Stimulated activated naive B cell treated with anti-CD40 and anti-IgM and Interleukin-4, amounts not matched to agents 10 μg/mL and 1 μg/mL and 100 μg/mL, for 72 hours (primary cell): ENCODE measurements around the gene PIGM.

Experiments
- ATAC-seq, 2 donors: fragments of 150-1000 bp; cut with Tn5 transposase; replicated peaks; 2 replicates each; pipeline ENCODE4 v1.10.0; 2021; ENCODE audit warnings: moderate library complexity in 1 of 2
- DNase-seq: peaks from one replicate; pipeline ENCODE4 v3.0.0; 2021
- H3K27ac Mint-ChIP-seq: one replicate; pipeline ENCODE4 v1.8.0; 2022; ENCODE audit warnings: mild to moderate bottlenecking, mixed read lengths
- H3K27me3 Mint-ChIP-seq, 2 donors: one replicate each; pipeline ENCODE4 v1.8.0; 2022; ENCODE audit warnings: mixed read lengths in 2 of 2
- H3K36me3 Mint-ChIP-seq, 2 donors: one replicate each; pipeline ENCODE4 v1.8.0; 2022; ENCODE audit warnings: mixed read lengths in 2 of 2, mild to moderate bottlenecking in 1 of 2
- H3K4me1 Mint-ChIP-seq, 2 donors: one replicate each; pipeline ENCODE4 v1.8.0; 2022; ENCODE audit warnings: mixed read lengths in 2 of 2, mild to moderate bottlenecking in 1 of 2
- H3K4me3 Mint-ChIP-seq, 2 donors: one replicate each; pipeline ENCODE4 v1.8.0; 2022; ENCODE audit warnings: mild to moderate bottlenecking in 2 of 2, mixed read lengths in 2 of 2, moderate library complexity in 1 of 2
- H3K9me3 Mint-ChIP-seq, 2 donors: one replicate each; pipeline ENCODE4 v1.8.0; 2022; ENCODE audit warnings: mixed read lengths in 2 of 2, mild to moderate bottlenecking in 1 of 2

The PIGM gene

GRCh38 chr1:160021376-160022074, 10.3 kb downstream of the PIGM start:
- Mint-ChIP-seq H3K27ac (no peak overlapping the region), H3K4me1 (no peaks in the 10 kb centered on the region), H3K4me3 (no peak overlapping the region), H3K9me3 (no peaks in the 10 kb centered on the region), H3K36me3 (no peaks in the 10 kb centered on the region), H3K27me3 (peaks cover 19 to 21% of the 10 kb centered on the region in 2 donors)
- no peak for ATAC-seq
- DNase-seq, result no peak

GRCh38 chr1:160020196-160020595, 11.6 kb downstream of the PIGM start:
- no peak for ATAC-seq
- H3K27ac Mint-ChIP-seq, result no peak overlapping the region

GRCh38 chr1:160018900-160019299, 12.9 kb downstream of the PIGM start:
- Mint-ChIP-seq H3K27me3 (peaks cover 19 to 29% of the 10 kb centered on the region in 2 donors), H3K27ac (no peak overlapping the region), H3K4me3 (no peak overlapping the region), H3K4me1 (no peaks in the 10 kb centered on the region), H3K36me3 (no peaks in the 10 kb centered on the region), H3K9me3 (no peaks in the 10 kb centered on the region)
- DNase-seq, result no peak
- no peak for ATAC-seq

More at GRCh38 chr1:160020196-160020595, 11.6 kb downstream of the PIGM start:
- H3K9me3 Mint-ChIP-seq, result no peaks in the 10 kb centered on the region
- no peak for DNase-seq
- H3K4me3 Mint-ChIP-seq, result no peak overlapping the region
- no peaks in the 10 kb centered on the region for H3K36me3 Mint-ChIP-seq
- peaks cover 19 to 21% of the 10 kb centered on the region in 2 donors for H3K27me3 Mint-ChIP-seq
- no peaks in the 10 kb centered on the region for H3K4me1 Mint-ChIP-seq

- Mint-ChIP-seq H3K36me3 (no peaks in the 10 kb centered on the region), H3K9me3 (no peaks in the 10 kb centered on the region), H3K4me1 (no peaks in the 10 kb centered on the region), H3K4me3 (no peak overlapping the region), H3K27me3 (peaks cover 23 to 35% of the 10 kb centered on the region in 2 donors), H3K27ac (no peak overlapping the region)
- DNase-seq (no peak), ATAC-seq (no peak)
Measured at GRCh38 chr1:160018347-160018746, 13.4 kb downstream of the PIGM start.

DNA sequence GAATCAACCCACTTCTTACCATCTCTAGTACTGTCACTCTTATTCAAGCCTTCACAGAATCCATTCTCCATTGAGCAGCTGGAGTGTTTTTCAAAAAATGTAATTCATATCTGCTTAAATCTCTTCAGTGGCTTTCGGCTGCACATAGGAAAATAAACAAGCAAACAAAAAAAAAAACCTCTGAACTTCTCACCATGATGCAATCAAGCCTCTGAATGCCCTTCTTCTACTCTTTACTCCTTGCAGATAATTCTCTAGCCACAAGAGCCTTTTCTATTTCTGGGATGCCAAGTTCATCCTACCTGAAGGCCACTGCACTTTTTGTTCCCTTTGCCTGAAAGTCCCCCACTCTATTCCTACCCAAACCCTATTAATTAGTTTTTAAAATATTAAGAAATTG, 14.2 kb downstream of the PIGM start:
- Mint-ChIP-seq H3K27ac (no peak overlapping the region), H3K36me3 (no peaks in the 10 kb centered on the region), H3K4me1 (no peaks in the 10 kb centered on the region), H3K4me3 (no peak overlapping the region), H3K27me3 (peaks cover 24 to 37% of the 10 kb centered on the region in 2 donors), H3K9me3 (no peaks in the 10 kb centered on the region)
- ATAC-seq, result no peak
- DNase-seq, result no peak

- Mint-ChIP-seq H3K4me3 (no peak overlapping the region), H3K27ac (no peak overlapping the region), H3K4me1 (no peaks in the 10 kb centered on the region), H3K36me3 (no peaks in the 10 kb centered on the region), H3K9me3 (no peaks in the 10 kb centered on the region), H3K27me3 (peaks cover 18 to 22% of the 10 kb centered on the region in 2 donors)
- no peak for DNase-seq
- no peak for ATAC-seq
Measured at GRCh38 chr1:160011781-160012180, 20.0 kb downstream of the PIGM start.

- Mint-ChIP-seq H3K27ac (no peak overlapping the region), H3K36me3 (no peaks in the 10 kb centered on the region), H3K27me3 (peaks cover 18% of the 10 kb centered on the region in 2 donors), H3K4me1 (no peaks in the 10 kb centered on the region), H3K9me3 (no peaks in the 10 kb centered on the region), H3K4me3 (no peak overlapping the region)
- ATAC-seq, result no peak
- no peak for DNase-seq
Measured at GRCh38 chr1:160009801-160010200, 22.0 kb downstream of the PIGM start.

DNA sequence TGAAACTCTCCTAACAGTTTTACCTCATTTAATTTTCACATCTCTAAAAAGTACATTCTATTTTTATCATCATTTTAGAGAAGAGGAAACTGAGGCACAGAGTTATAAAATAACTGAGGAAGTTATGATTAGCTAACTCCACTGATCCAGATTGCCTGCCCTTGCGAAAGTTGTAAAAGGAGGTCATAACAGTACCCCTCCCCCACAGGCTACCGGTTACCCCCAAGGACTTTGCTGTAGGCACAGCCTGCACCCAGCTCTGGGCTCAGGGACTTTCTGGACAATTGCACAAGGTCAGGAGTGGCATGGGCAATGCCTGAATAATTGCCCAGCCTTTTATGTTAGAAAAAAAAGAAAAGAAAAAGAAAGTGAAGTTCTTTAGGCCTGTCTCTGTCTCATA, 22.7 kb downstream of the PIGM start:
- H3K27me3 Mint-ChIP-seq, result peaks cover 13 to 18% of the 10 kb centered on the region in 2 donors
- H3K4me3 Mint-ChIP-seq, result no peak overlapping the region
- DNase-seq (no peak), ATAC-seq (no peak)
- no peak overlapping the region for H3K27ac Mint-ChIP-seq
- no peaks in the 10 kb centered on the region for H3K4me1 Mint-ChIP-seq
- H3K9me3 Mint-ChIP-seq, result no peaks in the 10 kb centered on the region
- H3K36me3 Mint-ChIP-seq, result no peaks in the 10 kb centered on the region

DNA sequence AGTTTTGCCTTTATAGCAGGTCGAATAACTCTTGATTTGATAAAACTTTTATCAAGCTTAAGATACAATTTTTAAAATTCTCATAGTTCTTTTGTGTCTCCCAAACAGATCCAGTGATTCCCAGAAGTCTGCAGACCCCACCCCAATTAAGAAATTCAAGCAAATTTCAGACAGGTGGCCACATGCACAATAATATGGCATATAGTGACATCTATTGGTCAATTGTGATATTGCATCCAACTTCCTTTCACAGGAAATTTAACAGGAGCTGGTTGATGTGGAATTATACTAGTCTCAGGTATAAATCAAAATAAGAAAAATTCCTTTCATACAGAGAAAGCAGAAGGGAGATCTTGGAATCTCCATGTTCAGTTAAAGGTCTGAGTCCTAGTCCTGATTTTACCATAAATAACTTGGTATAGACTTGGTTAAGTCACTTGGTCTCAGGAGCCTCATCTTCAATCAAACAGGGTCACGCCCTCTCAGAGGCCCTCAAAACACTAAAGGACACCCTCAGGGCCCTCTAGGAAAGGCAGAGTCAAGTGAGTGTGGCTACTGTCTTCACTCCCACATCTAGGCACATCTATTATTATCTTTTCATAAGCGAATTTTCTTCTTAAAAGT, 24.1 kb downstream of the PIGM start:
- Mint-ChIP-seq H3K4me1 (no peaks in the 10 kb centered on the region), H3K36me3 (no peaks in the 10 kb centered on the region), H3K4me3 (no peak overlapping the region), H3K27ac (no peak overlapping the region), H3K9me3 (no peaks in the 10 kb centered on the region), H3K27me3 (peaks cover 5 to 13% of the 10 kb centered on the region in 2 donors)
- DNase-seq (no peak), ATAC-seq (no peak)

DNA sequence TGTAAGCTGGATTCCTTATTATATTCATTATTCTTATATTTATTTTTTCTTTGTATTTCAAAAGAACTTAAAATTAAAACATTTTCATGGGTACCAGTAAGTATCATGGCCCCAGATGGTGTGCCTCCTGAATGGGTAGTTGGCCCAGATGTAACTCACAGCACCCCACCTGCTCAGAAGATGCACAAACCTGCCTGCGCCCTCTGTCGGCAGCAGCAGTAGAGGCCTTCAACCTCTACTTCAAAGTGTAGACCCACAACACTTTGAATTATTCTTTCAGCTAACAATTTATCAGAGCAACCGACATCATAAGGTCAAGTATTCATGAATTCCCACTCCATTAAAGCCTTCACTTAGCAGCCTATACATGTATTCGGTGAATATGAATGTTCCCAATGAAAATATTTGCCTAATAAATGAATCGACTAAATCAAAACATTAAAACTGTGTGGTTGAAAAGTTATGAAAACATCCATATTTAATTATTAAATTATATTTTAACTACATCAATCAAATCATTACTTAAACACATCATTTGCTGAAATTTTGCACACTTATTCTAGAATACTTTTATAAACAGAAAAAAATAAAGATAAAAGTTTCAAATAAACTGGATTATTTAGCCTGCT, 25.4 kb downstream of the PIGM start:
- ATAC-seq, result peak; percentile 94 to 98

GRCh38 chr1:160005070-160005469, 26.7 kb downstream of the PIGM start:
- no peak for DNase-seq
- no peak for ATAC-seq
- H3K27me3 Mint-ChIP-seq, result peaks cover 5 to 9% of the 10 kb centered on the region in 2 donors
- no peaks in the 10 kb centered on the region for H3K4me1 Mint-ChIP-seq
- no peak overlapping the region for H3K4me3 Mint-ChIP-seq
- no peaks in the 10 kb centered on the region for H3K9me3 Mint-ChIP-seq
- no peak overlapping the region for H3K27ac Mint-ChIP-seq
- no peaks in the 10 kb centered on the region for H3K36me3 Mint-ChIP-seq

More for the DNA sequence above, 25.4 kb downstream of the PIGM start:
- no peaks in the 10 kb centered on the region for H3K36me3 Mint-ChIP-seq
- H3K27me3 Mint-ChIP-seq, result peaks cover 5 to 11% of the 10 kb centered on the region in 2 donors
- H3K27ac Mint-ChIP-seq, result no peak overlapping the region
- H3K9me3 Mint-ChIP-seq, result no peaks in the 10 kb centered on the region
- peak; percentile 53 for DNase-seq
- H3K4me1 Mint-ChIP-seq, result no peaks in the 10 kb centered on the region
- no peak overlapping the region for H3K4me3 Mint-ChIP-seq

- no peaks in the 10 kb centered on the region for H3K9me3 Mint-ChIP-seq
- no peaks in the 10 kb centered on the region for H3K36me3 Mint-ChIP-seq
- no peak for ATAC-seq
- no peaks in the 10 kb centered on the region for H3K4me1 Mint-ChIP-seq
- DNase-seq, result no peak
- peaks cover 0 to 4% of the 10 kb centered on the region in 2 donors for H3K27me3 Mint-ChIP-seq
- H3K27ac Mint-ChIP-seq, result no peak overlapping the region
- no peak overlapping the region for H3K4me3 Mint-ChIP-seq
Measured at GRCh38 chr1:160004425-160004824, 27.4 kb downstream of the PIGM start.

- peaks cover 0 to 4% of the 10 kb centered on the region in 2 donors for H3K27me3 Mint-ChIP-seq
- H3K4me1 Mint-ChIP-seq, result no peaks in the 10 kb centered on the region
- no peak overlapping the region for H3K4me3 Mint-ChIP-seq
- no peaks in the 10 kb centered on the region for H3K9me3 Mint-ChIP-seq
- no peak overlapping the region for H3K27ac Mint-ChIP-seq
- ATAC-seq, result no peak
- DNase-seq, result no peak
- no peaks in the 10 kb centered on the region for H3K36me3 Mint-ChIP-seq
Measured at GRCh38 chr1:160004001-160004400, 27.8 kb downstream of the PIGM start.

- no peaks in the 10 kb centered on the region for H3K4me1 Mint-ChIP-seq
- H3K36me3 Mint-ChIP-seq, result no peaks in the 10 kb centered on the region
- ATAC-seq (no peak), DNase-seq (no peak)
- H3K9me3 Mint-ChIP-seq, result no peaks in the 10 kb centered on the region
- H3K4me3 Mint-ChIP-seq, result no peak overlapping the region
- peaks cover 3 to 8% of the 10 kb centered on the region in 2 donors for H3K27me3 Mint-ChIP-seq
- no peak overlapping the region for H3K27ac Mint-ChIP-seq
Measured at GRCh38 chr1:160001440-160001839, 30.4 kb downstream of the PIGM start.

DNA sequence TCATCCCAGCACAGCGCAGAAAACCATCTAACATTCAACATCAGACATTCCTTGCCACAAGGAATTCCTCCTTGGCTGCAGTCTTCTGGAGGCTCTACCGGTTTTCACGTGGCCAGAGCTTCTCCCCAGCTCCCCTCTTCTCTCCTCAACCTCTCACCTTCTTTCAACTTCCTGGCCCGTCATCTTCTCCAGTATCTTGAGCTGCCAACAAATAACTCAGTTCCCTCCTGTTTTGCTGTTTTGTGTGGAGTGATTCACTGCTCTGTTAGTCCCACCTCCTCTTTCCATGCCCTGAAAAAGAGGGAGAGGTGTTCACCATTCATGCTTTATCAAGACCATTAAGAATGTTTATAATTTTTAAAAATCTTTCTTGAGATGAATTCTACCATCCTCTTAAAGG, 32.6 kb downstream of the PIGM start:
- H3K9me3 Mint-ChIP-seq, result no peaks in the 10 kb centered on the region
- H3K36me3 Mint-ChIP-seq, result no peaks in the 10 kb centered on the region

More for the DNA sequence above, 32.6 kb downstream of the PIGM start:
- ATAC-seq, result no peak
- DNase-seq, result no peak
- Mint-ChIP-seq H3K27me3 (peaks cover 16 to 19% of the 10 kb centered on the region in 2 donors), H3K4me1 (no peaks in the 10 kb centered on the region), H3K27ac (no peak overlapping the region), H3K4me3 (no peak overlapping the region)
